Natural killer cell (primary cell): ENCODE measurements around the gene CDH13. TPM values are rescaled to one million over a fixed set of nuclear protein-coding genes. Genes with fewer than 3 reads are reported as not detected.

Experiments used
- ATAC-seq, 3 donors: fragments of 150-1000 bp in 2 of 3; fragments of 200-7000 bp in 1 of 3; cut with Tn5 transposase; 1 replicate in 1 of 3; 2 replicates in 2 of 3; pipeline ENCODE4 v1.10.0; 2021; ENCODE audit warnings: mild to moderate bottlenecking in 2 of 3, moderate library complexity in 2 of 3
- DNase-seq, 2 donors: peaks; one replicate each; pipeline versions ENCODE4 v3.0.0 to v3.0.0-alpha.2; 2013 to 2021; ENCODE audit warnings: mixed read lengths in 1 of 2
- H3K27ac ChIP-seq: one replicate; pipeline ENCODE4 v1.5.1; 2013; ENCODE audit warnings: mild to moderate bottlenecking, low read length
- H3K27me3 ChIP-seq: one replicate; pipeline ENCODE4 v1.6.1; 2013; ENCODE audit warnings: low read length; ENCODE audit not compliant: control insufficient read depth, insufficient read depth
- H3K36me3 ChIP-seq: one replicate; pipeline ENCODE4 v1.6.1; 2013; ENCODE audit warnings: low read length; ENCODE audit not compliant: control insufficient read depth, insufficient read depth
- H3K4me1 ChIP-seq: one replicate; pipeline ENCODE4 v1.6.1; 2013; ENCODE audit warnings: low read length; ENCODE audit not compliant: control insufficient read depth, insufficient read depth
- H3K4me3 ChIP-seq: one replicate; pipeline ENCODE4 v1.5.1; 2013; ENCODE audit warnings: low read length
- H3K9me3 ChIP-seq: one replicate; pipeline ENCODE4 v1.6.1; 2013; ENCODE audit warnings: low read length; ENCODE audit not compliant: control insufficient read depth, insufficient read depth
- H3K27ac Mint-ChIP-seq, 2 donors: one replicate each; pipeline ENCODE4 v1.8.0; 2022; ENCODE audit warnings: mild to moderate bottlenecking in 2 of 2, mixed read lengths in 2 of 2, moderate library complexity in 1 of 2
- H3K27me3 Mint-ChIP-seq, 2 donors: one replicate each; pipeline ENCODE4 v1.8.0; 2022; ENCODE audit warnings: low read depth in 2 of 2, mixed read lengths in 2 of 2
- H3K36me3 Mint-ChIP-seq: one replicate; pipeline ENCODE4 v1.8.0; 2022; ENCODE audit warnings: mixed read lengths
- H3K4me1 Mint-ChIP-seq, 2 donors: one replicate each; pipeline ENCODE4 v1.8.0; 2022; ENCODE audit warnings: mixed read lengths in 2 of 2
- H3K4me3 Mint-ChIP-seq: one replicate; pipeline ENCODE4 v1.8.0; 2022; ENCODE audit warnings: mild to moderate bottlenecking, moderate library complexity, mixed read lengths
- H3K9me3 Mint-ChIP-seq, 2 donors: one replicate each; pipeline ENCODE4 v1.8.0; 2022; ENCODE audit warnings: mixed read lengths in 2 of 2
- WGBS: methylation state at CpG from one replicate; pipeline ENCODE4 v1.1.7; 2013; ENCODE audit warnings: missing lambda C conversion rate; ENCODE audit not compliant: insufficient coverage; 5-methylcytosine and 5-hydroxymethylcytosine counted together
- intact Hi-C: fragments of 100-400 bp; cut with micrococcal nuclease; formaldehyde crosslinking; loops from one replicate; pipeline ENCODE4 v1.14.2; 2022
- total RNA-seq, 4 donors: library from RNA; stranded (reverse); fragments of 120-200 nt in 1 of 4; gene quantifications; one replicate each; pipeline versions ENCODE4 v1.2.3 to v1.2.4, GENCODE V29; 2013 to 2022
- TF ChIP-seq, protein P1 (sequence below): fragments of 200-600 bp; IDR thresholded peaks from one replicate; pipeline ENCODE4 v1.8.0; 2022; ENCODE audit warnings: antibody characterized with exemption

Gene CDH13
- total RNA-seq, 3 donors from 2014 or later (not counting 1 experiment from before 2014, with no cell fraction given): not detected

- Histone ChIP-seq H3K27ac (no peak overlapping the region), H3K36me3 (no peaks in the 10 kb centered on the region), H3K27me3 (peaks cover 3% of the 10 kb centered on the region), H3K4me1 (no peaks in the 10 kb centered on the region), H3K9me3 (no peaks in the 10 kb centered on the region), H3K4me3 (no peak overlapping the region)
- no peak overlapping the region for H3K27ac Mint-ChIP-seq
- no peak for DNase-seq
- no peaks in the 10 kb centered on the region for H3K4me1 Mint-ChIP-seq
- TF ChIP-seq, protein P1, sequence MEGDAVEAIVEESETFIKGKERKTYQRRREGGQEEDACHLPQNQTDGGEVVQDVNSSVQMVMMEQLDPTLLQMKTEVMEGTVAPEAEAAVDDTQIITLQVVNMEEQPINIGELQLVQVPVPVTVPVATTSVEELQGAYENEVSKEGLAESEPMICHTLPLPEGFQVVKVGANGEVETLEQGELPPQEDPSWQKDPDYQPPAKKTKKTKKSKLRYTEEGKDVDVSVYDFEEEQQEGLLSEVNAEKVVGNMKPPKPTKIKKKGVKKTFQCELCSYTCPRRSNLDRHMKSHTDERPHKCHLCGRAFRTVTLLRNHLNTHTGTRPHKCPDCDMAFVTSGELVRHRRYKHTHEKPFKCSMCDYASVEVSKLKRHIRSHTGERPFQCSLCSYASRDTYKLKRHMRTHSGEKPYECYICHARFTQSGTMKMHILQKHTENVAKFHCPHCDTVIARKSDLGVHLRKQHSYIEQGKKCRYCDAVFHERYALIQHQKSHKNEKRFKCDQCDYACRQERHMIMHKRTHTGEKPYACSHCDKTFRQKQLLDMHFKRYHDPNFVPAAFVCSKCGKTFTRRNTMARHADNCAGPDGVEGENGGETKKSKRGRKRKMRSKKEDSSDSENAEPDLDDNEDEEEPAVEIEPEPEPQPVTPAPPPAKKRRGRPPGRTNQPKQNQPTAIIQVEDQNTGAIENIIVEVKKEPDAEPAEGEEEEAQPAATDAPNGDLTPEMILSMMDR: no peak
- no peak overlapping the region for H3K4me3 Mint-ChIP-seq
- intact Hi-C loops: no loop called here
- 90% methylated on average over 6 of the region's 7 CpGs for WGBS
- ATAC-seq: no peak
- H3K27me3 Mint-ChIP-seq: peaks cover 17 to 26% of the 10 kb centered on the region in 2 donors
- no peaks in the 10 kb centered on the region for H3K9me3 Mint-ChIP-seq
- H3K36me3 Mint-ChIP-seq: no peaks in the 10 kb centered on the region
Observed at GRCh38 chr16:83266848-83267553, 640.2 kb downstream of the CDH13 start.

DNA sequence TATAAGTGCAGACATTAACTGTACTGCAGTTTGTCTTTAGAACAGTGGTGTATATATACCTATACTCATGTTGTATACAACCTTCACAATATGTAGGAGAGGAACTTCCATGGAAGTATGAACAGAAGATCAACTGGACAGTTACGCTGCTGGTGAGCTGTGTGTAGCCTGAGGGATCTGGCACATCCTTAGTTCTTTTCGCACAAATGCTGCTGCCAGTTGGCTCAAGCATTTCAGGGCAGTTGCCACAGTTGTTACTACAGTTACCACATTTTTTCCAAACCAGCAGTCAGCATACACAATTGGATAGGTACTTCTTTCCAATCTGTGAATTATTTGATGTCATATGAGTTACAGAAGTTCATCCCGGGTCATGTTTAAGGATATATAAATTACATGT lies 641.4 kb downstream of the CDH13 start:
- H3K9me3 ChIP-seq: no peaks in the 10 kb centered on the region
- DNase-seq (no peak), ATAC-seq (no peak)
- peaks cover 17 to 26% of the 10 kb centered on the region in 2 donors for H3K27me3 Mint-ChIP-seq
- no peaks in the 10 kb centered on the region for H3K36me3 ChIP-seq
- TF ChIP-seq, protein P1: no peak
- no peak overlapping the region for H3K27ac ChIP-seq
- H3K27me3 ChIP-seq: peaks cover 3% of the 10 kb centered on the region
- H3K4me3 Mint-ChIP-seq: no peak overlapping the region
- intact Hi-C loops: no loop called here
- no peaks in the 10 kb centered on the region for H3K36me3 Mint-ChIP-seq
- WGBS: 86% methylated on average over 3 of the region's 3 CpGs
- no peaks in the 10 kb centered on the region for H3K9me3 Mint-ChIP-seq
- H3K4me3 ChIP-seq: no peak overlapping the region
- H3K27ac Mint-ChIP-seq: no peak overlapping the region
- no peaks in the 10 kb centered on the region for H3K4me1 Mint-ChIP-seq
- no peaks in the 10 kb centered on the region for H3K4me1 ChIP-seq

DNA sequence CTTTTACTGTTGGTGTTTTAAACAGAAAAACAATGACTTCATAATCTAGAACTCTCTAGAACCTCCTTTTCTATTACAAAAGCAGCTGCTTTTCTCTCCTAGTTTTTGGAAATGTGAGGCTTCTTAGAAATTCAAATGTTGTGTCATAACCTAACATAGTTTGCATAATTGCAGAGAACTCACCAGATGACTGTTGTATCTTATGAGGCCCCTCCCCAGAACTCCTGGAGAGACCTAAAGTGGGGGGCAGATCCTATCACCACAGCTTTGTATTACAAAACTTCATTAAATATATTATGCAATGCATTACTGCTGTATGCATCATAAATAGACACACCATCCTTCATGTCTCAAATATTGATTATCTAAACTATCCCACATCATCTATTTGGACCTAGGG lies 642.3 kb downstream of the CDH13 start:
- no peak overlapping the region for H3K4me3 Mint-ChIP-seq
- TF ChIP-seq, protein P1: no peak
- no peak overlapping the region for H3K27ac Mint-ChIP-seq
- Histone ChIP-seq H3K4me1 (no peaks in the 10 kb centered on the region), H3K27ac (no peak overlapping the region), H3K9me3 (no peaks in the 10 kb centered on the region), H3K4me3 (no peak overlapping the region), H3K36me3 (no peaks in the 10 kb centered on the region), H3K27me3 (peaks cover 3% of the 10 kb centered on the region)
- intact Hi-C loops: no loop called here
- H3K36me3 Mint-ChIP-seq: no peaks in the 10 kb centered on the region
- peaks cover 17 to 29% of the 10 kb centered on the region in 2 donors for H3K27me3 Mint-ChIP-seq
- DNase-seq (no peak), ATAC-seq (no peak)
- no peaks in the 10 kb centered on the region for H3K4me1 Mint-ChIP-seq
- peaks cover 0 to 2% of the 10 kb centered on the region in 2 donors for H3K9me3 Mint-ChIP-seq

DNA sequence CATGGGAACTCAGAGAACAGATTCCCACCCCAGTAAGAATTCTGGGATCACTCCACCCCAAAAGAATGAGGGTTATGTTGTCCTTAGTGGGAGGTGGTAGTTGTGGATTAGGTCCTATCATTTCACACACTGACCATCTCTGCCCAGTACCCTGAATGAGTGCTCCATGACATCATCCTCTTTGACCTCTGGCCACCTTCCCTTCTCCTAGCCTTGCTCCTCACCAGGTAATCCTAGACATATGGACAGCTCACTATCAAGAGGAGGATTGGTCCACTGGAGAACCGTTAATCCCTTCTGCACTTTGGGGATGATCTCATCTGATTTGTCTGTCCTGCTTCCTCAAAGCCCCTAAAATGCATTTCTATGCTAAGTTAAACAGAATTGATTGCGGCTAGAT lies 642.8 kb downstream of the CDH13 start:
- Mint-ChIP-seq H3K27ac (no peak overlapping the region), H3K27me3 (peaks cover 17 to 29% of the 10 kb centered on the region in 2 donors), H3K4me1 (no peaks in the 10 kb centered on the region), H3K9me3 (peaks cover 0 to 2% of the 10 kb centered on the region in 2 donors), H3K4me3 (no peak overlapping the region), H3K36me3 (no peaks in the 10 kb centered on the region)
- intact Hi-C loops: no loop called here
- Histone ChIP-seq H3K36me3 (no peaks in the 10 kb centered on the region), H3K4me3 (no peak overlapping the region), H3K4me1 (no peaks in the 10 kb centered on the region), H3K9me3 (no peaks in the 10 kb centered on the region), H3K27me3 (peaks cover 3% of the 10 kb centered on the region), H3K27ac (no peak overlapping the region)
- ATAC-seq (no peak), DNase-seq (no peak)
- 65% methylated on average over 1 of the region's 2 CpGs for WGBS
- TF ChIP-seq, protein P1: no peak
